Activated CD4-positive, alpha-beta T cell treated with anti-CD3 and anti-CD28 coated beads, Interleukin-2, amount 10 ng/mL, durations not matched to agents 7 days and 5 days (primary cell): ENCODE results near the gene POLN. TPM values are rescaled to one million over a fixed set of nuclear protein-coding genes. Genes with fewer than 3 reads are reported as not detected.
"Not testable (repeated sequence)": the region's sequence is repeated elsewhere in the genome, so short reads cannot be mapped to it uniquely, and the experiment has no call there.

Experiments
- CTCF ChIA-PET: fragments of 350-600 bp; sonication (Branson Sonifier 250); formaldehyde crosslinking; loops from one replicate; lab custom pipeline; 2021; ENCODE audit warnings: antibody characterized with exemption; lab: Charles Lee
- POLR2A ChIA-PET: fragments of 350-600 bp; sonication (Branson Sonifier 250); formaldehyde crosslinking; loops from one replicate; lab custom pipeline; 2021; ENCODE audit warnings: antibody characterized with exemption; lab: Charles Lee
- DNase-seq: peaks from one replicate; pipeline ENCODE4 v3.0.0-alpha.2; 2020
- H3K27ac Mint-ChIP-seq: one replicate; pipeline ENCODE4 v1.8.0; 2021; ENCODE audit warnings: mild to moderate bottlenecking, moderate library complexity, mixed read lengths
- H3K27me3 Mint-ChIP-seq: one replicate; pipeline ENCODE4 v1.8.0; 2021; ENCODE audit warnings: mixed read lengths
- H3K36me3 Mint-ChIP-seq: one replicate; pipeline ENCODE4 v1.8.0; 2021; ENCODE audit warnings: low read depth, mixed read lengths
- H3K4me1 Mint-ChIP-seq: one replicate; pipeline ENCODE4 v1.8.0; 2021; ENCODE audit warnings: mixed read lengths
- H3K4me3 Mint-ChIP-seq: one replicate; pipeline ENCODE4 v1.8.0; 2021; ENCODE audit warnings: mild to moderate bottlenecking, moderate library complexity, mixed read lengths
- H3K9me3 Mint-ChIP-seq: one replicate; pipeline ENCODE4 v1.8.0; 2021; ENCODE audit warnings: mixed read lengths
- total RNA-seq, 2 experiments: library from RNA; stranded (reverse); gene quantifications; one replicate each; pipeline ENCODE4 v1.2.3, GENCODE V29; 2021

POLN gene
- total RNA-seq, 2 experiments from 2014 or later, result 3.3 to 3.8 TPM

DNA sequence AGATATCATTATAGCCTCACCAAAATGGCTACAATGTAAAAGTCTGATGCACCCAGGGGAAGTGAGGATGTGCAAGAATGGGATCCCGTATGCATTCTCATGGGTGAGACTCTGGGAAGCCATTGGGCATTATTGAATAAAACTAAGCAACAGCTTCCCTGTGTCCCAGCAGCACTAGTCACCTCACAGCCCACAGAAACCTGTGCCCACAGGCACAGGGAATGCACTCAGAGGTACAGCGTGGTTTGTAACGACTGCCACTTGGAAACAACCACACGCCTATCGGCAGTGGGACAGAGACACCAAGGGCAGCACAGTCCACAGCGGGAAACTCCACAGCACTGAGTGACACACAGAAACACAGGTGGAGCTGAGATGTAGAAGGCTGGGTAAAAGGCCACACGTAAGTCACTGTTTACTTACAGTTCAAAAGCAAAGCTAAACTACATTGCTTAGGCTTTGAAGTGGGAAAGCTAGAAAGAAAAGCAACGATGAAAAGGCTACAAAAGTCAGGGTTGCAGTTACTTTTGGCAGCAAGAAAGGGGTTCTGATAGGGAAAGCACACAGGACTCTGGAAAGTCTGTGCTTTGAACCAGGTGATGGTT lies 69.2 kb downstream of the POLN start:
- ChIA-PET CTCF (no interaction called here), POLR2A (interaction anchor here (0.9 kb wide), 1 partner anchor 163 kb away, joined by 6 read pairs; no protein-coding TSS in a partner anchor)
- H3K27me3 Mint-ChIP-seq, result no peaks in the 10 kb centered on the region
- DNase-seq, result peak; percentile 42
- peaks cover 4% of the 10 kb centered on the region for H3K36me3 Mint-ChIP-seq
- H3K9me3 Mint-ChIP-seq, result no peaks in the 10 kb centered on the region
- peak overlapping the region; percentile 78 for H3K27ac Mint-ChIP-seq
- H3K4me1 Mint-ChIP-seq, result peaks cover 37% of the 10 kb centered on the region
- H3K4me3 Mint-ChIP-seq, result peak overlapping the region; percentile 0

DNA sequence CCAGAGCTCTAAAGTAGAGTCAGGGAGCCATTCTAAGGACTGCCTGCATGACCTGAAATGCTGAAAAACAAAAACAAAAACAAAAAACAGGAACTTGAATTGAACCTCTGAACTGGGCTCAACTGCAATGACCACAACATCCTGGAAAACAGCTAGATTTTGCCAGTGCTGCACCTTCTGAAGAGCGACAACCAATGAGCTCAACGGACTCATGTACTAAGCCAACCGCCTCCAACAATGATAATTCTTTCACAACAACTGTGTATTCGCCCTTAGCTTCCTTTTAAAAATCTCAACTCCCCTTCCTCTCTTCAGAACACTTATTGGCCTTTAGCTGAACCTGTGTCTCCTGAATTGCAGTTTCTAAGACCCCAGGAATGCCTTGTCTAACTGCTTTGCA lies 69.8 kb downstream of the POLN start:
- H3K27ac Mint-ChIP-seq, result peak overlapping the region; percentile 78
- POLR2A ChIA-PET, result interaction anchor here (0.5 to 0.9 kb wide), 3 partner anchors 163 to 240 kb away, joined by 3 to 6 read pairs (median 4); no protein-coding TSS in a partner anchor

DNA sequence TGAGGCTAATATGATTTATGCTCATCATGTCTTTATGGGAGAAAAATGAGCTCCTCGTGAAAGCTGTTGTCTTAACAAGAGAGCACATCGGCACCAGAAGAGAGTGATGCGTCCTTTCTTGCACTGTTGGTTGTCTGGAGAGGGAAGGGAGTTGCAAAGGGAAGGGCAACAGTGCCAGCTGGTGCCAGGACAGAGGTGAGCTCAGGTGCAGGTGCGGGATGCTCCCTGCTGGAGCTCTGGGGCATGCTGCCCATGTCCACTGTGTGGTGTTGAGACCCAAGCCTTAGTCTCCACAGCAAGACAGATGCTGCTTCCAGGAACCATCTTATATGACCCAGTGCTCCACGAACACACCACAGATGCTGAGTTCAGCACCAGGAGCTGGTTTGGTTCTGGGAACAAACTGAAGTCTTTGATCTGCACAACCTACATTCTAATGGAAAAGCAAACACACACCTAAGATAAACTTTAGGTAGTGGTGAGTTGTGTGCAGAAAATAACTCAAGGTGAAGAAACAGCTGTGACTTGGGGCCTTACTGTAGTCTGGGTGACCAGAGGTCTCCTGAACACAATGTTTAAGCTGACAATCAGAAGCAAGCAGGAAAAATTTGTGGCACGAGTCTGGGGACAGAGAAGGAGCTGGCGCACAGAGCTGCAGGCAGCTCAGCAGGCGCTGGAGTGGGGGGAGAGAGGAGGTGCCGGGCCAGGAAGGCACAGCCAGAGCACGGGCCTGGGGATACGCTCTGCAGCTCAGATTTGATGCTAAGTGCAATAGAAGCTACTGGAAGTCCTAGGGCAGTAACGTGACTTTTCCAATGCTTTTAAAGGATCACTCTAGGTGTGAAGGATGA lies 73.2 kb downstream of the POLN start:
- Mint-ChIP-seq H3K9me3 (no peaks in the 10 kb centered on the region), H3K4me1 (peaks cover 22% of the 10 kb centered on the region), H3K27ac (no peak overlapping the region), H3K27me3 (no peaks in the 10 kb centered on the region), H3K36me3 (peaks cover 8% of the 10 kb centered on the region), H3K4me3 (no peak overlapping the region)
- ChIA-PET CTCF (interaction anchor here (0.6 to 1.2 kb wide), 2 partner anchors 38 to 41 kb away, joined by 3 to 4 read pairs; no protein-coding TSS in a partner anchor), POLR2A (no interaction called here)
- DNase-seq, result no peak

More for the DNA sequence above, 69.8 kb downstream of the POLN start:
- peak; percentile 25 for DNase-seq
- H3K4me3 Mint-ChIP-seq, result peak overlapping the region; percentile 0
- peaks cover 37% of the 10 kb centered on the region for H3K4me1 Mint-ChIP-seq
- H3K27me3 Mint-ChIP-seq, result no peaks in the 10 kb centered on the region
- peaks cover 4% of the 10 kb centered on the region for H3K36me3 Mint-ChIP-seq
- H3K9me3 Mint-ChIP-seq, result no peaks in the 10 kb centered on the region
- CTCF ChIA-PET, result interaction anchor here (0.6 to 1.2 kb wide), 2 partner anchors 9 to 263 kb away, joined by 3 to 4 read pairs; no protein-coding TSS in a partner anchor

DNA sequence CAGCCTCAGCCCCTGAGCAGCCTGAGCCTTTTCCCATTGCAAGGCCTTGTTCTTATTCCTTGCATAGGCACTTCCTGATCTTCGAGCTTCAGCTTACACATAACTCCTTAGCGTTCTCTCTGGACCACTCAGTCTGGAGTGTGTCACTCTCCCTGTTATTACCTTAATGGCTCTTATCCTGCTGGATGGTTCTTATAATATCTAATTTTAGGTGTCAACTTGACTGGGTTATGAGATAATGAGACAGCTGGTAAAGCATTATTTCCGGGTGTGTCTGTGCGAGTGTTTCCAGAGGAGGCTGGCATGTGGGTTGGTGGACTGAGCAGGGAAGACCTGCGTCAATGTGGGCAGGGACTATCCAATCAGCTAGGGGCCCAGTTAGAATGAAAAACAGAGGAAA lies 75.7 kb downstream of the POLN start:
- no peak for DNase-seq
- no peak overlapping the region for H3K4me3 Mint-ChIP-seq
- CTCF ChIA-PET, result no interaction called here
- H3K36me3 Mint-ChIP-seq, result peaks cover 6% of the 10 kb centered on the region
- H3K4me1 Mint-ChIP-seq, result peaks cover 1% of the 10 kb centered on the region
- POLR2A ChIA-PET, result no interaction called here
- H3K27me3 Mint-ChIP-seq, result no peaks in the 10 kb centered on the region
- H3K27ac Mint-ChIP-seq, result no peak overlapping the region
- no peaks in the 10 kb centered on the region for H3K9me3 Mint-ChIP-seq

DNA sequence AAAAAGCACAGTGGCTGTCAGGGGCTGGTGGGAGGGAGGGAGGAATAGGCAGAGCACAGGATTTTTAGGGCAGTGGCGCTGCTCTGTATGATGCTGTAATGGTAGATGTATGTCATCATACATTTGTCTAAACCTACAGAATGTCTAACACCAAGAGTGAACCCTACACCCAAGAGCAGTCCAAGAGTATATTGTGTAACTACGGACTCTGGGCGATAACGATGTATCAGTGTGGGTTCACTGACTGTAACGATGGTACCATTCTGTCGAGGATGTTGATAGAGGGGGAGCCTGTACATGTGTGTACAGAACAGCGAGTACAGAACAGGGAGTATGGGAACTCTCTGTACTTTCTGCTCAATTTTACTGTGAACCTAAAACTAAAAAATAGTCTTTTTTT lies 76.5 kb downstream of the POLN start:
- Mint-ChIP-seq H3K27me3 (no peaks in the 10 kb centered on the region), H3K27ac (no peak overlapping the region), H3K9me3 (no peaks in the 10 kb centered on the region), H3K4me1 (no peaks in the 10 kb centered on the region), H3K36me3 (peaks cover 4% of the 10 kb centered on the region), H3K4me3 (no peak overlapping the region)
- ChIA-PET POLR2A (no interaction called here), CTCF (no interaction called here)
- DNase-seq, result no peak

DNA sequence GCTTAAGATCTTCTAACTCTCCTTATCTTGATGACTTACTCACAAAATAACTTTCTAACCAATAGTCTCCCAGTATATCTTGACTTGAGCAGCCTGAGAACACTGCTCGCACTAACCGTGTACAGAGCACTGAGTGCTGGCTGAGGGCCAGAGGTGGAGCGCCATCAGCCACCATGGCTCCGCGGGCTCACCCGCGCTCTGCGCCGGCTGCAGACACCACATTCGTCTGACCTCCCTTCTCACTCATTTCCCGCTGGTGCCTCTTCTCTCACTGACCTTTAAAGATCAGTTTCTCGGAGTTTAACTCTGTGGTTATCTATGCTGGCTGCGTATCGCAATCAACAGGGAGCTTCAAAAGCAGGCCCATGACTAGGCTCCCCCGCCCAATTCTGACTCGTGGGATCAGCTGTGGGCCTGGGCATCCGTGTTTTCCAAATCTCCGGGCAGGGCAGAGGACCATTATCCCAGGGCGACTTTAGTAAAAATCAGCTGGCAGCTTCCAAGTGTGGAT lies 78.6 kb downstream of the POLN start:
- CTCF ChIA-PET, result interaction anchor here (0.7 to 1.0 kb wide), 2 partner anchors 8 to 582 kb away, joined by 4 read pairs; no protein-coding TSS in a partner anchor
- Mint-ChIP-seq H3K27me3 (no peaks in the 10 kb centered on the region), H3K27ac (no peak overlapping the region), H3K36me3 (peaks cover 4% of the 10 kb centered on the region), H3K4me1 (no peaks in the 10 kb centered on the region), H3K9me3 (no peaks in the 10 kb centered on the region), H3K4me3 (no peak overlapping the region)
- POLR2A ChIA-PET, result no interaction called here
- no peak for DNase-seq

DNA sequence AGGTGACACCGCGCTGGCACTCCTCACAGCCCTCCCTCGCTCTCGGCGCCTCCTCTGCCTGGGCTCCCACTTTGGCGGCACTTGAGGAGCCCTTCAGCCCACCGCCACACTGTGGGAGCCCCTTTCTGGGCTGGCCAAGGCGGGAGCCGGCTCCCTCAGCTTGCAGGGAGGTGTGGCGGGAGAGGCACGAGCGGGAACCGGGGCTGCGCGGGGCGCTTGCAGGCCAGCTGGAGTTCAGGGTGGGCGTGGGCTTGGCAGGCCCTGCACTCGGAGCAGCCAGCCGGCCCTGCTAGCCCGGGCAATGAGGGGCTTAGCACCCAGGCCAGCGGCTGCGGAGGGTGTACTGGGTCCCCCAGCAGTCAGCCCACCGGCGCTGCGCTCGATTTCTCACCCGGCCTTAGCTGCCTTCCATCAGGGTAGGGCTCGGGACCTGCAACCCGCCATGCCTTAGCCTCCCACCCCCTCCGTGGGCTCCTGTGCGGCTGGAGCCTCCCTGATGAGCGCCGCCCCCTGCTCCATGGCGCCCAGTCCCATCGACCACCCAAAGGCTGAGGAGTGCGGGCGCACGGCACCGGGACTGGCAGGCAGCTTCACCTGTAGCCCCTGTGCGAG lies 80.7 kb downstream of the POLN start:
- H3K4me3 Mint-ChIP-seq, H3K9me3 Mint-ChIP-seq, H3K36me3 Mint-ChIP-seq, H3K4me1 Mint-ChIP-seq, H3K27ac Mint-ChIP-seq, H3K27me3 Mint-ChIP-seq, DNase-seq, POLR2A ChIA-PET: not testable (repeated sequence)
- CTCF ChIA-PET, result interaction anchor here (0.7 to 1.2 kb wide), 2 partner anchors 8 to 15 kb away, joined by 3 to 4 read pairs; no protein-coding TSS in a partner anchor

DNA sequence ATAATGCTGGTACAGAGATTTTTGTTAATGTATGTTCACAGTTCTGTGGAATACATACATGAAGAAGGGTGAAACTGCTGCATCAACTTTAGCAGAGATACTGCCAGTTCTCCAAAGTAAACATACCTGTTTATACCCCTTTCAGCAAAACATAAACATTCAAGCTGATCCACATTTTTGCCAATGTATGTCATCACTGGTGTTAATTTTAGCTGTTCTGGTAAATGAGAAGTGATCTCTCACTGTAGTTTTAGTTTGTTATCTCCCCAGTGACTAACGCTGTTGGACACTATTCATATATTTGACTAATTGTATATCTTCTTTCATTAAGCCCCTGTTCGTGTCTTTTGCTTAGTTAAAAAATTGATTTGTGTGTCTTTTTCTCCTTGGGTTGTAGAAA lies 82.0 kb downstream of the POLN start:
- DNase-seq, result no peak
- Mint-ChIP-seq H3K27me3 (no peaks in the 10 kb centered on the region), H3K27ac (no peak overlapping the region), H3K4me3 (no peak overlapping the region), H3K9me3 (peaks cover 4% of the 10 kb centered on the region), H3K4me1 (no peaks in the 10 kb centered on the region), H3K36me3 (peaks cover 2% of the 10 kb centered on the region)
- ChIA-PET CTCF (no interaction called here), POLR2A (no interaction called here)

DNA sequence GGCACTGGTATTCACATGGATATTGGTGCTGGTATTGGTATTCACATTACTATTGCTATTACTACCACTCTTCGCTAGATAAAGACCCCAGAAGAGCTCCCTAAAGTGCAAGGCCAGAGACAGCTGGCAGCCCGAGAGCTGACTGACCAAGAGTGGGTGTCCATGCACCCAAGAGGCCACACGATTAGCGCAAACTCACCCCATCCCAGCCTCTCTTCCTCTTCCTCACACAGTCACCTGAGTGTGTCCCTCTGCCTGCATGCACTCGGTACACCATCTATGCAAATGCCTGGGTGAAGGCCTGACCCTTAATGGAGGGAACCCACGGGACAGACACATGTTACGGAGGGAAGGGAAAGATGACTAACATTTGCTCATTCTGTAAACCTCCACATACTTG lies 86.7 kb downstream of the POLN start:
- ChIA-PET CTCF (interaction anchor here (0.6 to 1.1 kb wide), 2 partner anchors 14 to 491 kb away, joined by 3 to 4 read pairs; no protein-coding TSS in a partner anchor), POLR2A (no interaction called here)
- peaks cover 9% of the 10 kb centered on the region for H3K9me3 Mint-ChIP-seq
- no peak overlapping the region for H3K27ac Mint-ChIP-seq
- no peak for DNase-seq
- H3K36me3 Mint-ChIP-seq, result peaks cover 3% of the 10 kb centered on the region
- no peak overlapping the region for H3K4me3 Mint-ChIP-seq
- H3K4me1 Mint-ChIP-seq, result no peaks in the 10 kb centered on the region
- H3K27me3 Mint-ChIP-seq, result no peaks in the 10 kb centered on the region

DNA sequence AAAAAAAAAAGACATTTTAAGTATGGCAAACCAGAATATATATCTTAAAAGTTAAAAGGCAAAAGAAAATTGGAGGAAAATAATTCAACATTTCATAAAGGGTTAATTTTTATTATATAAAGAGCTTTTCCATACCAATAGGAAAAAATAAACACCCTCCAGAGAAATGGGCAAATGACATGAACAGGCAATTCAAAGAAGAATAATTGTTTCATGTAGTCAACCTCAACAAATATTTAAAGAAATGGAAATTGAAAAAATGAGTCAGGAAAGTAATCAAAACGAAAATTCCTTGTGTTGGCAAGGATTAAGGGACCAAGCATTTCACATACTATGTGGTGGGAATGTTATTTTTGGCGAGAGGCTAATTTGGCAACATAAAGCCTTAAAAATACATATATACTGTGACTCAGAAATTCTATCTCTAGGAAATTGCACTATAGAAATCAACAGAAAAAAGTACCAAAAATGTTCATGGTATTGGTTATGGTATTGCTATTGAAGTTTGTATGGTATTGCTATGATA lies 87.6 kb downstream of the POLN start:
- ChIA-PET POLR2A (no interaction called here), CTCF (interaction anchor here (0.6 kb wide), 1 partner anchor 491 kb away, joined by 4 read pairs; no protein-coding TSS in a partner anchor)
- H3K4me1 Mint-ChIP-seq, result no peaks in the 10 kb centered on the region
- no peak overlapping the region for H3K4me3 Mint-ChIP-seq
- no peaks in the 10 kb centered on the region for H3K27me3 Mint-ChIP-seq
- H3K36me3 Mint-ChIP-seq, result peaks cover 3% of the 10 kb centered on the region
- peaks cover 9% of the 10 kb centered on the region for H3K9me3 Mint-ChIP-seq
- DNase-seq, result no peak
- no peak overlapping the region for H3K27ac Mint-ChIP-seq

DNA sequence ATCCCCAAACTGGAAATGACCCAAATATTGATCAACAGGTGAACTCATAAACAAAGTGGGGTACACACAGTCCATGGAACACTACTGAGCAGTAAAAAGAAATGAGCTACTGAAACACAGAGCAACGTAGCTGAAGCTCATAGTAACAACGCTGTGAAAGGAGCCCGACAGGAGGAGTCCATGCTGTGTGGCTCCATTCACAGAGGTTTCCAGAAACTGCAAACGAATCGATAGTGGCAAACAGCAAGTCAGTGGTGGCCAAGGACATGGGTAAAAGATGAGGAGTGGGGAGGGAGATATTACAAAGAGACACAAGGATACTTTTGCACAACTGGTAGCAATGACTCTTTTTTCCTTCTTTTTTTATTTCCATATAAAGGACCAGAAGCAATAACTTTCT lies 90.4 kb downstream of the POLN start:
- ChIA-PET CTCF (interaction anchor here (0.6 to 1.1 kb wide), 4 partner anchors 13 to 428 kb away, joined by 3 to 4 read pairs (median 4); no protein-coding TSS in a partner anchor), POLR2A (no interaction called here)
- H3K4me3 Mint-ChIP-seq, result no peak overlapping the region
- H3K36me3 Mint-ChIP-seq, result peaks cover 3% of the 10 kb centered on the region
- peaks cover 9% of the 10 kb centered on the region for H3K9me3 Mint-ChIP-seq
- no peak for DNase-seq
- no peaks in the 10 kb centered on the region for H3K27me3 Mint-ChIP-seq
- no peak overlapping the region for H3K27ac Mint-ChIP-seq
- no peaks in the 10 kb centered on the region for H3K4me1 Mint-ChIP-seq

DNA sequence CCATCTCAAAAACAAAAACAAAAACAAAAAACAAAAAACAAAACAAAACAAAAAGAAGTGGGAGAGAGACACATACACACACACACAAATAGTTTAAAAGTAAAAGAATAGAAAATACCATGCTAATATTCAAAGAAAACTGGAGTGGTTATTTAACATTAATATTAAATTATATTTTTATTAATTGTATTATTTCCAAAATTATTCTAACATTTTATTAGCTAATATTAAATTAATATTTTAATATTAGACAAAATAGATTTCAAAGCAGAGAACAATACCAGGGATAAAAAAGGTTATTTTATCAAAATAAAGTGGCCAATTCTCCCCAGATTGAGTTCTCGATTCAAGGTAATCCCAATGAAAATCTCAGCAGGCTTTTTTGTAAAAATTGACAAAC lies 91.8 kb downstream of the POLN start:
- Mint-ChIP-seq H3K4me1 (no peaks in the 10 kb centered on the region), H3K27ac (no peak overlapping the region), H3K27me3 (no peaks in the 10 kb centered on the region), H3K36me3 (peaks cover 3% of the 10 kb centered on the region), H3K9me3 (peaks cover 6% of the 10 kb centered on the region), H3K4me3 (no peak overlapping the region)
- ChIA-PET POLR2A (no interaction called here), CTCF (interaction anchor here (1.1 kb wide), 1 partner anchor 12 kb away, joined by 3 read pairs; no protein-coding TSS in a partner anchor)
- DNase-seq, result no peak
